Measurements from ENCODE around the gene PEX26. TPM values are rescaled to one million over a fixed set of nuclear protein-coding genes. Genes with fewer than 3 reads are reported as not detected.

The PEX26 gene
- total RNA-seq, 1 donor from 2014 or later = 35.2 TPM

- ChIA-PET CTCF (no interaction called here), POLR2A (no interaction called here)
- ATAC-seq (ENCODE audit: low read depth) = no peak
- H3K27ac Mint-ChIP-seq = no peak overlapping the region
- H3K4me3 Mint-ChIP-seq = no peak overlapping the region
- no peaks in the 10 kb centered on the region for H3K36me3 Mint-ChIP-seq (ENCODE audit: low read depth)
- H3K4me1 Mint-ChIP-seq = peaks cover 14% of the 10 kb centered on the region
- intact Hi-C loops (cut with micrococcal nuclease) = no loop called here
- no peaks in the 10 kb centered on the region for H3K27me3 Mint-ChIP-seq
- no peaks in the 10 kb centered on the region for H3K9me3 Mint-ChIP-seq
- DNase-seq = no peak
- TF ChIP-seq CTCF (IDR thresholded peaks at IDR 0.05) = no peak
Measured at GRCh38 chr22:18146389-18146753, 68.6 kb downstream of the PEX26 start.

- CTCF ChIA-PET = no interaction called here
- ATAC-seq (ENCODE audit: low read depth) (no peak), DNase-seq (no peak)
- intact Hi-C loops (cut with micrococcal nuclease) = no loop called here
- no peaks in the 10 kb centered on the region for H3K9me3 Mint-ChIP-seq
- no peaks in the 10 kb centered on the region for H3K36me3 Mint-ChIP-seq (ENCODE audit: low read depth)
- peaks cover 20% of the 10 kb centered on the region for H3K4me1 Mint-ChIP-seq
- no peak overlapping the region for H3K4me3 Mint-ChIP-seq
- no peak overlapping the region for H3K27ac Mint-ChIP-seq
- POLR2A ChIA-PET = no interaction called here
- no peak for TF ChIP-seq CTCF (IDR thresholded peaks at IDR 0.05)
- no peaks in the 10 kb centered on the region for H3K27me3 Mint-ChIP-seq
Measured at GRCh38 chr22:18147791-18148190, 70.0 kb downstream of the PEX26 start.

GRCh38 chr22:18148293-18148965, 70.6 kb downstream of the PEX26 start:
- Mint-ChIP-seq H3K9me3 (no peaks in the 10 kb centered on the region), H3K27me3 (no peaks in the 10 kb centered on the region), H3K4me3 (peak overlapping the region; percentile 82), H3K27ac (no peak overlapping the region), H3K4me1 (peaks cover 21% of the 10 kb centered on the region), H3K36me3 (ENCODE audit: low read depth) (no peaks in the 10 kb centered on the region)
- ATAC-seq (ENCODE audit: low read depth) (no peak), DNase-seq (no peak)
- POLR2A ChIA-PET = no interaction called here
- intact Hi-C loops (cut with micrococcal nuclease) = no loop called here
- CTCF ChIA-PET = no interaction called here
- TF ChIP-seq CTCF (IDR thresholded peaks at IDR 0.05) = no peak

- Mint-ChIP-seq H3K27me3 (no peaks in the 10 kb centered on the region), H3K36me3 (ENCODE audit: low read depth) (peaks cover 4% of the 10 kb centered on the region), H3K9me3 (no peaks in the 10 kb centered on the region), H3K4me3 (no peak overlapping the region), H3K4me1 (peaks cover 21% of the 10 kb centered on the region), H3K27ac (no peak overlapping the region)
- ATAC-seq (ENCODE audit: low read depth) (no peak), DNase-seq (no peak)
- no peak for TF ChIP-seq CTCF (IDR thresholded peaks at IDR 0.05)
- intact Hi-C loops (cut with micrococcal nuclease) = no loop called here
- ChIA-PET CTCF (no interaction called here), POLR2A (no interaction called here)
Measured at GRCh38 chr22:18152519-18152918, 74.7 kb downstream of the PEX26 start.

GRCh38 chr22:18154821-18155390, 77.1 kb downstream of the PEX26 start:
- Mint-ChIP-seq H3K4me3 (no peak overlapping the region), H3K27ac (no peak overlapping the region), H3K36me3 (ENCODE audit: low read depth) (peaks cover 4% of the 10 kb centered on the region), H3K27me3 (no peaks in the 10 kb centered on the region), H3K9me3 (no peaks in the 10 kb centered on the region), H3K4me1 (peaks cover 19% of the 10 kb centered on the region)
- ATAC-seq (ENCODE audit: low read depth) (no peak), DNase-seq (no peak)
- ChIA-PET POLR2A (no interaction called here), CTCF (no interaction called here)
- no peak for TF ChIP-seq CTCF (IDR thresholded peaks at IDR 0.05)
- intact Hi-C loops (cut with micrococcal nuclease) = no loop called here

Other genes with a start within 250 kb of the PEX26 start
- gene MICAL3, start 53.4 kb upstream of the PEX26 start, total RNA-seq = 232 and 257 TPM in 2 replicates
- 1.7 and 2.4 TPM in 2 replicates for gene TUBA8, start 32.8 kb downstream of the PEX26 start, total RNA-seq
- gene USP18, start 72.2 kb downstream of the PEX26 start, total RNA-seq = 0.98 and 1.2 TPM in 2 replicates

Measured in activated B cell treated with CpG ODN at 0.5 μM for 24 hours (primary cell).